Nephron (organoid): Measurements from ENCODE around the gene DPH2.

ENCODE experiments used
- H3K27ac Mint-ChIP-seq, 3 experiments: 2 replicates each; pipeline ENCODE4 v1.8.0; 2020; ENCODE audit warnings: mixed read lengths in 3 of 3, mild to moderate bottlenecking in 2 of 3, moderate library complexity in 1 of 3
- H3K27me3 Mint-ChIP-seq: 2 replicates; pipeline ENCODE4 v1.8.0; 2021; ENCODE audit warnings: low read depth, mild to moderate bottlenecking, moderate library complexity, mixed read lengths
- H3K36me3 Mint-ChIP-seq: 2 replicates; pipeline ENCODE4 v1.8.0; 2020; ENCODE audit warnings: low read depth, mixed read lengths
- H3K4me1 Mint-ChIP-seq: 2 replicates; pipeline ENCODE4 v1.8.0; 2020; ENCODE audit warnings: mixed read lengths
- H3K4me3 Mint-ChIP-seq, 3 experiments: 2 replicates each; pipeline ENCODE4 v1.8.0; 2020; ENCODE audit warnings: mild to moderate bottlenecking in 3 of 3, mixed read lengths in 3 of 3, moderate library complexity in 2 of 3
- H3K9me3 Mint-ChIP-seq: 2 replicates; pipeline ENCODE4 v1.8.0; 2020; ENCODE audit warnings: mixed read lengths
- TF ChIP-seq, protein P1 (sequence below), 3 experiments: fragments of 200-600 bp; sonication (generic); IDR thresholded peaks; one replicate each; pipeline ENCODE4 v1.5.0; 2021; ENCODE audit warnings: antibody characterized with exemption in 3 of 3; ENCODE audit not compliant: unreplicated experiment in 3 of 3

The DPH2 gene

DNA sequence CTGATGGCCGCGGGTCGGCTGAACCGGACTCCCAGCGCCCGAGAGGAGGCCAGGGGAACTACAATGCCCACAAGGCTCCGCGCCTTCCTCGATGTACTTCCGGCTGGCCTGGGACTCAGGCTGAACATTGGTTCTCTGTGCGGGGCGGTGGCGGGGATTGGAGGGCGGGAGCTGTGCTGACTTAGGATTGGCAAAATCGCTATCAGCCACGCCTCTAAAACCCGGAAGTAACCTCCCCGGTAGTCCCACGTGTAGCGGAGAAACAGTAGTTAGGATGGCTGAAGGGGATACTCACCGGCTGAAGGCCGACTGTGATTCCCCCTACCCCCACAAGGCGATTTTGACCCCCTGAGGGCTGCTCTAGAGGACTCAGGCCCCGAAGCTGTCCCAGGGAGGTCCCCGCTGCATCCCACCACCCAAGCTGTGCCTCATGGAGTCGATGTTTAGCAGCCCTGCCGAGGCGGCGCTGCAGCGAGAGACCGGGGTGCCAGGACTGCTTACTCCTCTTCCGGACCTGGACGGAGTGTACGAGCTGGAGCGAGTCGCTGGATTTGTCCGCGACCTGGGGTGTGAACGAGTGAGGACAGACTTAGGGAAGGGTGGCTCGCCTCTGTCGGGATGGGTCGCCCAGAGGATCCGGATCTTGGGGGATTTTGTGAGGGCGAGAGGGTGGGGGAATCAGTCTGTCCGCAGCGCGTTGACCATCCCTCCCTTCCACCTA is at the start of gene DPH2:
Gene DPH2, plus strand, starts transcription at position 265 of the 721 bp plus-strand sequence. Its CDS starts 166 bp downstream, at position 431.
- Mint-ChIP-seq H3K36me3 (peaks cover 13% of the 10 kb centered on the region), H3K4me3 (peak within 1 kb of the TSS; percentile 93 to 96 (median 94)), H3K9me3 (no peaks in the 10 kb centered on the region), H3K27ac (peak within 1 kb of the TSS in 1 of 3 experiments; percentile 35), H3K27me3 (no peaks in the 10 kb centered on the region), H3K4me1 (peaks cover 25% of the 10 kb centered on the region)
- TF ChIP-seq, protein P1, sequence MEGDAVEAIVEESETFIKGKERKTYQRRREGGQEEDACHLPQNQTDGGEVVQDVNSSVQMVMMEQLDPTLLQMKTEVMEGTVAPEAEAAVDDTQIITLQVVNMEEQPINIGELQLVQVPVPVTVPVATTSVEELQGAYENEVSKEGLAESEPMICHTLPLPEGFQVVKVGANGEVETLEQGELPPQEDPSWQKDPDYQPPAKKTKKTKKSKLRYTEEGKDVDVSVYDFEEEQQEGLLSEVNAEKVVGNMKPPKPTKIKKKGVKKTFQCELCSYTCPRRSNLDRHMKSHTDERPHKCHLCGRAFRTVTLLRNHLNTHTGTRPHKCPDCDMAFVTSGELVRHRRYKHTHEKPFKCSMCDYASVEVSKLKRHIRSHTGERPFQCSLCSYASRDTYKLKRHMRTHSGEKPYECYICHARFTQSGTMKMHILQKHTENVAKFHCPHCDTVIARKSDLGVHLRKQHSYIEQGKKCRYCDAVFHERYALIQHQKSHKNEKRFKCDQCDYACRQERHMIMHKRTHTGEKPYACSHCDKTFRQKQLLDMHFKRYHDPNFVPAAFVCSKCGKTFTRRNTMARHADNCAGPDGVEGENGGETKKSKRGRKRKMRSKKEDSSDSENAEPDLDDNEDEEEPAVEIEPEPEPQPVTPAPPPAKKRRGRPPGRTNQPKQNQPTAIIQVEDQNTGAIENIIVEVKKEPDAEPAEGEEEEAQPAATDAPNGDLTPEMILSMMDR (IDR thresholded peaks at IDR 0.05; ENCODE audit: unreplicated experiment in 3 of 3): no peak

DNA sequence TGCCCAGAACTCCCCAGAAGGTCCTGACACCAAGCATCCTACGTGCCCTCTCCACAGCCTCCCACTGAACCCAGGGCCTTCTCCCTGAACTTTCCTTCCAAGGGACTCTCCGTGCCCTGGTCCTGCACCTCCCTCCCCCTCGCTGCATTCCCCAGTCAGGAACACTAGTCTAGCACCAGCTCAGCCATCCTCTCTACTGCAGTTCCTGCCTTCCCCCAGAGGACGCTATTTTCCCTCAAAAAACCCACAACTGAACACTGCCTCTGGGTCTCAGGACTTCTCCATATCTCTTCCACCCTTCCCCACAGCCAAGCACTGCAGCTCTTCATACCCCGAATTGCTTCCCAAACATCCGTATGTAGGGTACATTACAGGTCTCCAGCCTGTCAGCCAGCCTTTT is 48.8 kb upstream of the DPH2 start:
- H3K4me1 Mint-ChIP-seq: no peaks in the 10 kb centered on the region
- H3K27me3 Mint-ChIP-seq: no peaks in the 10 kb centered on the region
- no peak overlapping the region for H3K27ac Mint-ChIP-seq
- peaks cover 18% of the 10 kb centered on the region for H3K36me3 Mint-ChIP-seq
- no peaks in the 10 kb centered on the region for H3K9me3 Mint-ChIP-seq
- TF ChIP-seq, protein P1 (IDR thresholded peaks at IDR 0.05; ENCODE audit: unreplicated experiment in 3 of 3): no peak
- H3K4me3 Mint-ChIP-seq: no peak overlapping the region

DNA sequence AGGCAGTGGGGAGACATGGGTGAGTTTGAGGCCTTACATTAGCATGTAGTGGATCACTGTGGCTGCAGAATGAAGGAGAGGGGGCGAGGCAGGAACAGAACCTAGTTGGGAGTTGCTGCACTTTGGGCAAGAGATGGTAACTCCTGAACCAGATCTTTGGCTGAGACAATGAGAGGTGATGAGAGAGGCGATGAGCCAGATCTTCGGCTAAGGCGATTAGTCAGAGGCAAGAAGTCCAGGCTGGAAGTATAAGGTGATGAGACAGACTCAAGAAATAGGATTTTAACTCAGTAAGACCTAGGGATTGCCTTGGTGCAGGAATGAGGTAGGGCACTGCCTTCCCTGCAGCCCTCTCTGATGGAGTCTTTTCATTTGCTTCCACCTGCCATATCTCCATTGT is 45.3 kb upstream of the DPH2 start:
- Mint-ChIP-seq H3K27me3 (no peaks in the 10 kb centered on the region), H3K27ac (no peak overlapping the region), H3K36me3 (peaks cover 23% of the 10 kb centered on the region), H3K4me3 (no peak overlapping the region), H3K9me3 (no peaks in the 10 kb centered on the region), H3K4me1 (no peaks in the 10 kb centered on the region)
- TF ChIP-seq, protein P1 (IDR thresholded peaks at IDR 0.05; ENCODE audit: unreplicated experiment in 3 of 3): no peak

DNA sequence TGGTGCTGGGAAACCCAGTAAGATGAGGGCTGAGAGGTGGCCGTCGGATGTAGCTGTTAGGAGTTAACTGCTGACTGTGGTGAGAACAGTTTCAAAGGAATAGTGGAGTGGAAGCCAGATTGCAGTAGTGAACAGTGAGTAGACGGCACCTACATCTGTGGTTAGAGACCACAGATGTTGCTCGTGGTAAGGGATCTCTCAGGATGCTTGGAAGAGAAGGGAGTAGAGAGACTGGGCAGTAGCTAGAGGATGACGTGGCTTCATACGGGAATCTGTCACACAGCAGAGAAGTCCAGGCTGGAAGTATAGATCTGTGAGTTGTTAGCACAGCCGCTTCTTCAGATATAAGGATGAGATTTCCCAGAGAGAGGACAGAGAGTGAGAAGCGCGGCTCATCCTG is 44.0 kb upstream of the DPH2 start:
- Mint-ChIP-seq H3K36me3 (peaks cover 23% of the 10 kb centered on the region), H3K27ac (no peak overlapping the region), H3K4me3 (no peak overlapping the region), H3K9me3 (no peaks in the 10 kb centered on the region), H3K27me3 (no peaks in the 10 kb centered on the region), H3K4me1 (no peaks in the 10 kb centered on the region)
- TF ChIP-seq, protein P1 (IDR thresholded peaks at IDR 0.05; ENCODE audit: unreplicated experiment in 3 of 3): no peak

- H3K4me3 Mint-ChIP-seq: no peak overlapping the region
- peaks cover 16% of the 10 kb centered on the region for H3K4me1 Mint-ChIP-seq
- no peaks in the 10 kb centered on the region for H3K9me3 Mint-ChIP-seq
- H3K27me3 Mint-ChIP-seq: peaks cover 19% of the 10 kb centered on the region
- TF ChIP-seq, protein P1 (IDR thresholded peaks at IDR 0.05; ENCODE audit: unreplicated experiment in 3 of 3): peak; percentile 16 to 46 (median 42)
- no peak overlapping the region for H3K27ac Mint-ChIP-seq
- H3K36me3 Mint-ChIP-seq: peaks cover 12% of the 10 kb centered on the region
Observed at GRCh38 chr1:43930168-43930948, 39.5 kb upstream of the DPH2 start.
